ENCODE results near the gene ACSM2B. TPM values are rescaled to one million over a fixed set of nuclear protein-coding genes. Genes with fewer than 3 reads are reported as not detected.
"Not testable (repeated sequence)": the region's sequence is repeated elsewhere in the genome, so short reads cannot be mapped to it uniquely, and the experiment has no call there.

Gene ACSM2B
- polyA plus RNA-seq, 2 donors = 0.04 to 0.06 TPM

GRCh38 chr16:20538687-20539086 lies 37.5 kb downstream of the ACSM2B start:
- no peak overlapping the region for H3K27ac ChIP-seq (ENCODE audit: low read depth in 2 of 2, low read length in 1 of 2)
- WGBS, 2 donors = 41 to 61% methylated on average over 5 of the region's 5 CpGs
- no peaks in the 10 kb centered on the region for H3K27me3 ChIP-seq (ENCODE audit: control insufficient read depth in 1 of 2, insufficient read depth in 2 of 2, low read length in 2 of 2)
- no peaks in the 10 kb centered on the region for H3K4me1 ChIP-seq (ENCODE audit: control insufficient read depth in 2 of 2, insufficient read depth in 2 of 2, low read length in 1 of 2)
- no peaks in the 10 kb centered on the region for H3K36me3 ChIP-seq (ENCODE audit: control insufficient read depth in 2 of 2, insufficient read depth in 2 of 2, low read length in 1 of 2)
- H3K4me3 ChIP-seq (ENCODE audit: low read depth in 1 of 2, low read length in 2 of 2) = no peak overlapping the region
- H3K9me3 ChIP-seq (ENCODE audit: control insufficient read depth in 2 of 2, insufficient read depth in 1 of 2, low read depth in 1 of 2, low read length in 1 of 2) = no peaks in the 10 kb centered on the region

- Histone ChIP-seq H3K4me1 (ENCODE audit: control insufficient read depth in 2 of 2, insufficient read depth in 2 of 2, low read length in 1 of 2) (no peaks in the 10 kb centered on the region), H3K36me3 (ENCODE audit: control insufficient read depth in 2 of 2, insufficient read depth in 2 of 2, low read length in 1 of 2) (no peaks in the 10 kb centered on the region), H3K9me3 (ENCODE audit: control insufficient read depth in 2 of 2, insufficient read depth in 1 of 2, low read depth in 1 of 2, low read length in 1 of 2) (no peaks in the 10 kb centered on the region), H3K27me3 (ENCODE audit: control insufficient read depth in 1 of 2, insufficient read depth in 2 of 2, low read length in 2 of 2) (no peaks in the 10 kb centered on the region), H3K27ac (ENCODE audit: low read depth in 2 of 2, low read length in 1 of 2) (no peak overlapping the region), H3K4me3 (ENCODE audit: low read depth in 1 of 2, low read length in 2 of 2) (no peak overlapping the region)
- 0 to 48% methylated on average over 1 of the region's 1 CpG for WGBS, 2 donors
These were observed 38.0 kb downstream of the ACSM2B start for GRCh38 chr16:20538181-20538580.

GRCh38 chr16:20536669-20537068 lies 39.5 kb downstream of the ACSM2B start:
- 68 to 75% methylated on average over 1 of the region's 1 CpG for WGBS, 2 donors
- H3K27ac ChIP-seq (ENCODE audit: low read depth in 2 of 2, low read length in 1 of 2); H3K36me3 ChIP-seq (ENCODE audit: control insufficient read depth in 2 of 2, insufficient read depth in 2 of 2, low read length in 1 of 2); H3K27me3 ChIP-seq (ENCODE audit: control insufficient read depth in 1 of 2, insufficient read depth in 2 of 2, low read length in 2 of 2); H3K4me1 ChIP-seq (ENCODE audit: control insufficient read depth in 2 of 2, insufficient read depth in 2 of 2, low read length in 1 of 2); H3K4me3 ChIP-seq (ENCODE audit: low read depth in 1 of 2, low read length in 2 of 2); H3K9me3 ChIP-seq (ENCODE audit: control insufficient read depth in 2 of 2, insufficient read depth in 1 of 2, low read depth in 1 of 2, low read length in 1 of 2): not testable (repeated sequence)

- H3K9me3 ChIP-seq (ENCODE audit: control insufficient read depth in 2 of 2, insufficient read depth in 1 of 2, low read depth in 1 of 2, low read length in 1 of 2) = not testable (repeated sequence)
- no CpG with 5 or more reads among the region's 3 CpGs for WGBS, 2 donors
These were observed 43.8 kb downstream of the ACSM2B start for GRCh38 chr16:20532284-20532792.

GRCh38 chr16:20531795-20532194 lies 44.4 kb downstream of the ACSM2B start:
- not testable (repeated sequence) for H3K4me3 ChIP-seq (ENCODE audit: low read depth in 1 of 2, low read length in 2 of 2); H3K9me3 ChIP-seq (ENCODE audit: control insufficient read depth in 2 of 2, insufficient read depth in 1 of 2, low read depth in 1 of 2, low read length in 1 of 2); H3K4me1 ChIP-seq (ENCODE audit: control insufficient read depth in 2 of 2, insufficient read depth in 2 of 2, low read length in 1 of 2); H3K27me3 ChIP-seq (ENCODE audit: control insufficient read depth in 1 of 2, insufficient read depth in 2 of 2, low read length in 2 of 2); H3K27ac ChIP-seq (ENCODE audit: low read depth in 2 of 2, low read length in 1 of 2); H3K36me3 ChIP-seq (ENCODE audit: control insufficient read depth in 2 of 2, insufficient read depth in 2 of 2, low read length in 1 of 2)
- no CpG with 5 or more reads among the region's 13 CpGs for WGBS, 2 donors

More at GRCh38 chr16:20532284-20532792, 43.8 kb downstream of the ACSM2B start:
- not testable (repeated sequence) for H3K36me3 ChIP-seq (ENCODE audit: control insufficient read depth in 2 of 2, insufficient read depth in 2 of 2, low read length in 1 of 2); H3K27ac ChIP-seq (ENCODE audit: low read depth in 2 of 2, low read length in 1 of 2); H3K27me3 ChIP-seq (ENCODE audit: control insufficient read depth in 1 of 2, insufficient read depth in 2 of 2, low read length in 2 of 2); H3K4me3 ChIP-seq (ENCODE audit: low read depth in 1 of 2, low read length in 2 of 2); H3K4me1 ChIP-seq (ENCODE audit: control insufficient read depth in 2 of 2, insufficient read depth in 2 of 2, low read length in 1 of 2)

- no peak overlapping the region for H3K4me3 ChIP-seq (ENCODE audit: low read depth in 1 of 2, low read length in 2 of 2)
- H3K9me3 ChIP-seq (ENCODE audit: control insufficient read depth in 2 of 2, insufficient read depth in 1 of 2, low read depth in 1 of 2, low read length in 1 of 2) = no peaks in the 10 kb centered on the region
- H3K4me1 ChIP-seq (ENCODE audit: control insufficient read depth in 2 of 2, insufficient read depth in 2 of 2, low read length in 1 of 2) = no peaks in the 10 kb centered on the region
- no peak overlapping the region for H3K27ac ChIP-seq (ENCODE audit: low read depth in 2 of 2, low read length in 1 of 2)
- 88 to 91% methylated on average over 1 of the region's 1 CpG for WGBS, 2 donors
- no peaks in the 10 kb centered on the region for H3K36me3 ChIP-seq (ENCODE audit: control insufficient read depth in 2 of 2, insufficient read depth in 2 of 2, low read length in 1 of 2)
- H3K27me3 ChIP-seq (ENCODE audit: control insufficient read depth in 1 of 2, insufficient read depth in 2 of 2, low read length in 2 of 2) = no peaks in the 10 kb centered on the region
These were observed 56.1 kb downstream of the ACSM2B start for GRCh38 chr16:20520103-20520502.

- Histone ChIP-seq H3K4me3 (ENCODE audit: low read depth in 1 of 2, low read length in 2 of 2) (no peak overlapping the region), H3K9me3 (ENCODE audit: control insufficient read depth in 2 of 2, insufficient read depth in 1 of 2, low read depth in 1 of 2, low read length in 1 of 2) (no peaks in the 10 kb centered on the region), H3K27me3 (ENCODE audit: control insufficient read depth in 1 of 2, insufficient read depth in 2 of 2, low read length in 2 of 2) (no peaks in the 10 kb centered on the region), H3K4me1 (ENCODE audit: control insufficient read depth in 2 of 2, insufficient read depth in 2 of 2, low read length in 1 of 2) (no peaks in the 10 kb centered on the region), H3K36me3 (ENCODE audit: control insufficient read depth in 2 of 2, insufficient read depth in 2 of 2, low read length in 1 of 2) (no peaks in the 10 kb centered on the region), H3K27ac (ENCODE audit: low read depth in 2 of 2, low read length in 1 of 2) (no peak overlapping the region)
- WGBS, 2 donors = 51 to 53% methylated on average over 3 of the region's 3 CpGs
These were observed 56.9 kb downstream of the ACSM2B start for GRCh38 chr16:20519231-20519630.

- no peaks in the 10 kb centered on the region for H3K4me1 ChIP-seq (ENCODE audit: control insufficient read depth in 2 of 2, insufficient read depth in 2 of 2, low read length in 1 of 2)
- WGBS, 2 donors = 67 to 76% methylated on average over 3 of the region's 3 CpGs
These were observed 59.0 kb downstream of the ACSM2B start for GRCh38 chr16:20517149-20517548.

GRCh38 chr16:20515688-20516090 lies 60.5 kb downstream of the ACSM2B start:
- no peaks in the 10 kb centered on the region for H3K36me3 ChIP-seq (ENCODE audit: control insufficient read depth in 2 of 2, insufficient read depth in 2 of 2, low read length in 1 of 2)
- no peak overlapping the region for H3K4me3 ChIP-seq (ENCODE audit: low read depth in 1 of 2, low read length in 2 of 2)
- no peaks in the 10 kb centered on the region for H3K27me3 ChIP-seq (ENCODE audit: control insufficient read depth in 1 of 2, insufficient read depth in 2 of 2, low read length in 2 of 2)
- H3K27ac ChIP-seq (ENCODE audit: low read depth in 2 of 2, low read length in 1 of 2) = no peak overlapping the region
- H3K9me3 ChIP-seq (ENCODE audit: control insufficient read depth in 2 of 2, insufficient read depth in 1 of 2, low read depth in 1 of 2, low read length in 1 of 2) = no peaks in the 10 kb centered on the region
- no peaks in the 10 kb centered on the region for H3K4me1 ChIP-seq (ENCODE audit: control insufficient read depth in 2 of 2, insufficient read depth in 2 of 2, low read length in 1 of 2)

More at GRCh38 chr16:20517149-20517548, 59.0 kb downstream of the ACSM2B start:
- Histone ChIP-seq H3K9me3 (ENCODE audit: control insufficient read depth in 2 of 2, insufficient read depth in 1 of 2, low read depth in 1 of 2, low read length in 1 of 2) (no peaks in the 10 kb centered on the region), H3K27ac (ENCODE audit: low read depth in 2 of 2, low read length in 1 of 2) (no peak overlapping the region), H3K36me3 (ENCODE audit: control insufficient read depth in 2 of 2, insufficient read depth in 2 of 2, low read length in 1 of 2) (no peaks in the 10 kb centered on the region), H3K27me3 (ENCODE audit: control insufficient read depth in 1 of 2, insufficient read depth in 2 of 2, low read length in 2 of 2) (no peaks in the 10 kb centered on the region), H3K4me3 (ENCODE audit: low read depth in 1 of 2, low read length in 2 of 2) (no peak overlapping the region)

GRCh38 chr16:20510323-20510722 lies 65.8 kb downstream of the ACSM2B start:
- 56 to 57% methylated on average over 1 of the region's 1 CpG for WGBS, 2 donors
- H3K27ac ChIP-seq (ENCODE audit: low read depth in 2 of 2, low read length in 1 of 2) = no peak overlapping the region
- H3K36me3 ChIP-seq (ENCODE audit: control insufficient read depth in 2 of 2, insufficient read depth in 2 of 2, low read length in 1 of 2) = no peaks in the 10 kb centered on the region
- no peaks in the 10 kb centered on the region for H3K4me1 ChIP-seq (ENCODE audit: control insufficient read depth in 2 of 2, insufficient read depth in 2 of 2, low read length in 1 of 2)
- no peaks in the 10 kb centered on the region for H3K27me3 ChIP-seq (ENCODE audit: control insufficient read depth in 1 of 2, insufficient read depth in 2 of 2, low read length in 2 of 2)
- no peak overlapping the region for H3K4me3 ChIP-seq (ENCODE audit: low read depth in 1 of 2, low read length in 2 of 2)
- H3K9me3 ChIP-seq (ENCODE audit: control insufficient read depth in 2 of 2, insufficient read depth in 1 of 2, low read depth in 1 of 2, low read length in 1 of 2) = peaks cover 0 to 7% of the 10 kb centered on the region in 2 donors

Data from esophagus (tissue), 2 donors.